HL-60 (cell line): ENCODE measurements around the gene ZFAND5.

Experiments used
- DNase-seq, 2 experiments: peaks; one replicate each; pipeline ENCODE4 v3.0.0-alpha.2; 2010 to 2020; ENCODE audit warnings: low read depth in 1 of 2, low spot score in 1 of 2
- H3K27ac ChIP-seq: fragments of 250-450 bp; sonication (Bioruptor Pico); replicated peaks from 2 replicates; pipeline ENCODE4 v1.5.1; 2020; ENCODE audit warnings: mild to moderate bottlenecking, moderate library complexity
- H3K27me3 ChIP-seq: fragments of 250-450 bp; sonication (Bioruptor Pico); 2 replicates; pipeline ENCODE4 v1.5.1; 2021; ENCODE audit warnings: mild to moderate bottlenecking, moderate library complexity; ENCODE audit not compliant: insufficient read depth, poor library complexity, severe bottlenecking
- H3K4me3 ChIP-seq: replicated peaks from 2 replicates; pipeline ENCODE4 v1.5.1; 2011; ENCODE audit warnings: mild to moderate bottlenecking, control low read depth, low read length; ENCODE audit not compliant: insufficient read depth
- CTCF ChIP-seq: IDR thresholded peaks from one replicate; pipeline ENCODE4 v1.5.1; 2011; ENCODE audit warnings: low read length, control low read depth, inconsistent platforms; ENCODE audit not compliant: insufficient read depth
- GABPA ChIP-seq: IDR thresholded peaks from 2 replicates; pipeline ENCODE4 v1.6.1; 2012; ENCODE audit warnings: low read depth
- POLR2AphosphoS5 ChIP-seq: IDR thresholded peaks from 2 replicates; pipeline ENCODE4 v1.6.1; 2012; ENCODE audit warnings: low read depth
- REST ChIP-seq: IDR thresholded peaks from 2 replicates; pipeline ENCODE4 v1.6.1; 2012; ENCODE audit warnings: low read depth; ENCODE audit not compliant: insufficient replicate concordance
- SPI1 ChIP-seq: IDR thresholded peaks from 2 replicates; pipeline ENCODE4 v1.6.1; 2012; ENCODE audit warnings: low read depth, mild to moderate bottlenecking, borderline replicate concordance

The ZFAND5 gene

GRCh38 chr9:72332351-72332750 lies 32.7 kb downstream of the ZFAND5 start:
- no peak overlapping the region for H3K4me3 ChIP-seq
- H3K27me3 ChIP-seq = no peaks in the 10 kb centered on the region
- no peak for DNase-seq
- TF ChIP-seq CTCF (no peak), POLR2AphosphoS5 (no peak), GABPA (no peak), SPI1 (no peak), REST (no peak)
- no peak overlapping the region for H3K27ac ChIP-seq

- Histone ChIP-seq H3K27me3 (no peaks in the 10 kb centered on the region), H3K4me3 (no peak overlapping the region), H3K27ac (no peak overlapping the region)
- DNase-seq = no peak
- TF ChIP-seq SPI1 (no peak), GABPA (no peak), REST (no peak), POLR2AphosphoS5 (no peak), CTCF (no peak)
Observed at GRCh38 chr9:72327631-72328030, 37.4 kb downstream of the ZFAND5 start.

GRCh38 chr9:72326641-72327040 lies 38.4 kb downstream of the ZFAND5 start:
- Histone ChIP-seq H3K27ac (no peak overlapping the region), H3K4me3 (no peak overlapping the region), H3K27me3 (no peaks in the 10 kb centered on the region)
- DNase-seq = peak in 1 of 2 experiments; percentile 40
- TF ChIP-seq POLR2AphosphoS5 (no peak), CTCF (no peak), REST (no peak), SPI1 (no peak), GABPA (no peak)
